ENCODE measurements around the gene SKI.

GRCh38 chr1:2292725-2293450 lies 64.8 kb downstream of the SKI start:
- TF ChIP-seq CTCF (IDR thresholded peaks at IDR 0.05; ENCODE audit: poor library complexity) = no peak
- TF ChIP-seq EZH2phosphoT487 (IDR thresholded peaks at IDR 0.05; ENCODE audit: low read depth, severe bottlenecking, unreplicated experiment) = no peak
